HG03342 (cell line): ENCODE measurements around the gene TRIM29.

Experiments
- ATAC-seq: cut with Tn5 transposase; IDR thresholded peaks from one replicate; pipeline ENCODE4 v1.9.1; 2021; ENCODE audit warnings: mild to moderate bottlenecking, moderate library complexity; ENCODE audit not compliant: unreplicated experiment

TRIM29 gene

GRCh38 chr11:120139316-120140069 lies 1.6 kb upstream of the TRIM29 start:
- no peak for ATAC-seq

GRCh38 chr11:120137187-120137610 lies 714 bp downstream of the TRIM29 start:
- no peak for ATAC-seq

- ATAC-seq = no peak
Observed at GRCh38 chr11:120136356-120136755, 1.6 kb downstream of the TRIM29 start.

GRCh38 chr11:120135838-120136237 lies 2.1 kb downstream of the TRIM29 start:
- ATAC-seq = no peak

- no peak for ATAC-seq
Observed at GRCh38 chr11:120134931-120135228, 3.0 kb downstream of the TRIM29 start.

GRCh38 chr11:120134106-120134930 lies 3.6 kb downstream of the TRIM29 start:
- ATAC-seq = no peak

GRCh38 chr11:120133216-120134105 lies 4.5 kb downstream of the TRIM29 start:
- no peak for ATAC-seq

- ATAC-seq = no peak
Observed at GRCh38 chr11:120132645-120133185, 5.2 kb downstream of the TRIM29 start.

- ATAC-seq = no peak
Observed at GRCh38 chr11:120131941-120132644, 5.8 kb downstream of the TRIM29 start.

GRCh38 chr11:120130991-120131760 lies 6.7 kb downstream of the TRIM29 start:
- no peak for ATAC-seq

- ATAC-seq = no peak
Observed at GRCh38 chr11:120130176-120130980, 7.5 kb downstream of the TRIM29 start.

GRCh38 chr11:120129570-120129969 lies 8.3 kb downstream of the TRIM29 start:
- no peak for ATAC-seq

- no peak for ATAC-seq
Observed at GRCh38 chr11:120128392-120129119, 9.4 kb downstream of the TRIM29 start.

- ATAC-seq = no peak
Observed at GRCh38 chr11:120127236-120127635, 10.7 kb downstream of the TRIM29 start.

GRCh38 chr11:120126620-120127019 lies 11.3 kb downstream of the TRIM29 start:
- ATAC-seq = no peak

- no peak for ATAC-seq
Observed at GRCh38 chr11:120125509-120125908, 12.4 kb downstream of the TRIM29 start.

GRCh38 chr11:120125024-120125423 lies 12.9 kb downstream of the TRIM29 start:
- no peak for ATAC-seq

- no peak for ATAC-seq
Observed at GRCh38 chr11:120124355-120124754, 13.6 kb downstream of the TRIM29 start.
